H9 (cell line): ENCODE data around the gene SLIRP. TPM values are rescaled to one million over a fixed set of nuclear protein-coding genes. Genes with fewer than 3 reads are reported as not detected.

Source experiments
- DNase-seq: peaks from one replicate; pipeline ENCODE4 v3.0.0-alpha.2; 2017
- H2AFZ ChIP-seq: one replicate; pipeline ENCODE4 v1.6.1; 2013; ENCODE audit warnings: mild to moderate bottlenecking, low read length, control low read depth, moderate library complexity
- H2AK5ac ChIP-seq: 2 replicates; pipeline ENCODE4 v1.6.1; 2013; ENCODE audit warnings: low read length, control low read depth, mixed read lengths; ENCODE audit not compliant: insufficient read length
- H2BK120ac ChIP-seq: one replicate; pipeline ENCODE4 v1.6.1; 2013; ENCODE audit warnings: low read depth, mild to moderate bottlenecking, low read length, control low read depth, inconsistent platforms; ENCODE audit not compliant: poor library complexity, severe bottlenecking
- H2BK12ac ChIP-seq: 2 replicates; pipeline ENCODE4 v1.6.1; 2013; ENCODE audit warnings: low read length, control low read depth, mixed read lengths, low read depth; ENCODE audit not compliant: insufficient read length
- H2BK15ac ChIP-seq: 2 replicates; pipeline ENCODE4 v1.6.1; 2013; ENCODE audit warnings: low read depth, low read length, control low read depth
- H2BK20ac ChIP-seq: one replicate; pipeline ENCODE4 v1.6.1; 2013; ENCODE audit warnings: low read depth, mild to moderate bottlenecking, low read length, control low read depth, inconsistent platforms; ENCODE audit not compliant: poor library complexity, severe bottlenecking
- H2BK5ac ChIP-seq: 2 replicates; pipeline ENCODE4 v1.6.1; 2013; ENCODE audit warnings: low read length, control low read depth, mixed read lengths; ENCODE audit not compliant: insufficient read length
- H3K14ac ChIP-seq: 2 replicates; pipeline ENCODE4 v1.6.1; 2013; ENCODE audit warnings: low read length, control low read depth; ENCODE audit not compliant: insufficient read depth
- H3K18ac ChIP-seq: 2 replicates; pipeline ENCODE4 v1.6.1; 2013; ENCODE audit warnings: low read depth, mild to moderate bottlenecking, mixed read lengths, low read length, control low read depth; ENCODE audit not compliant: insufficient read length
- H3K23ac ChIP-seq: 2 replicates; pipeline ENCODE4 v1.6.1; 2013; ENCODE audit warnings: low read length, control low read depth, mixed read lengths, low read depth; ENCODE audit not compliant: insufficient read length
- H3K23me2 ChIP-seq: 2 replicates; pipeline ENCODE4 v1.6.1; 2013; ENCODE audit warnings: low read depth, mild to moderate bottlenecking, mixed read lengths, low read length, control low read depth; ENCODE audit not compliant: insufficient read length, poor library complexity, severe bottlenecking
- H3K27ac ChIP-seq: 2 replicates; pipeline ENCODE4 v1.5.1; 2013; ENCODE audit warnings: low read length, control low read depth, mixed read lengths, low read depth; ENCODE audit not compliant: insufficient read length
- H3K27me3 ChIP-seq: 2 replicates; pipeline ENCODE4 v1.6.1; 2013; ENCODE audit warnings: low read length, control low read depth, inconsistent platforms; ENCODE audit not compliant: insufficient read depth
- H3K4ac ChIP-seq: 2 replicates; pipeline ENCODE4 v1.6.1; 2013; ENCODE audit warnings: low read depth, mild to moderate bottlenecking, control low read depth, inconsistent platforms, low read length, moderate library complexity
- H3K4me1 ChIP-seq: 2 replicates; pipeline ENCODE4 v1.6.1; 2013; ENCODE audit warnings: low read length, control low read depth, inconsistent platforms; ENCODE audit not compliant: insufficient read depth
- H3K4me2 ChIP-seq: 2 replicates; pipeline ENCODE4 v1.6.1; 2013; ENCODE audit warnings: low read length, control low read depth, mixed read lengths; ENCODE audit not compliant: insufficient read length, insufficient read depth
- H3K56ac ChIP-seq: 2 replicates; pipeline ENCODE4 v1.6.1; 2013; ENCODE audit warnings: low read depth, mild to moderate bottlenecking, mixed read lengths, low read length, control low read depth; ENCODE audit not compliant: insufficient read length
- H3K79me1 ChIP-seq: 2 replicates; pipeline ENCODE4 v1.6.1; 2013; ENCODE audit warnings: low read depth, mild to moderate bottlenecking, moderate library complexity, low read length, control low read depth, inconsistent platforms; ENCODE audit not compliant: insufficient read depth, poor library complexity, severe bottlenecking
- H3K79me2 ChIP-seq: 2 replicates; pipeline ENCODE4 v1.6.1; 2013; ENCODE audit warnings: low read length, control low read depth, inconsistent platforms; ENCODE audit not compliant: insufficient read depth
- H3K9ac ChIP-seq: 2 replicates; pipeline ENCODE4 v1.6.1; 2013; ENCODE audit warnings: low read length, control low read depth, mixed read lengths; ENCODE audit not compliant: insufficient read length; ENCODE audit errors: extremely low read depth
- H3K9me3 ChIP-seq: one replicate; pipeline ENCODE4 v1.6.1; 2013; ENCODE audit warnings: low read depth, low read length, inconsistent platforms; ENCODE audit not compliant: control insufficient read depth
- H3T11ph ChIP-seq: one replicate; pipeline ENCODE4 v1.6.1; 2013; ENCODE audit warnings: mild to moderate bottlenecking, low read length, control low read depth, inconsistent platforms
- H4K20me1 ChIP-seq: one replicate; pipeline ENCODE4 v1.6.1; 2013; ENCODE audit not compliant: control insufficient read depth, insufficient read length, insufficient read depth
- H4K5ac ChIP-seq: 2 replicates; pipeline ENCODE4 v1.6.1; 2013; ENCODE audit warnings: low read depth, mild to moderate bottlenecking, mixed read lengths, low read length, control low read depth; ENCODE audit not compliant: insufficient read length
- H4K8ac ChIP-seq: replicated peaks from 2 replicates; pipeline ENCODE4 v1.6.1; 2013; ENCODE audit warnings: low read length, control low read depth, mixed read lengths, low read depth; ENCODE audit not compliant: insufficient read length
- H4K91ac ChIP-seq: 2 replicates; pipeline ENCODE4 v1.6.1; 2013; ENCODE audit warnings: low read depth, mild to moderate bottlenecking, moderate library complexity, mixed read lengths, low read length, control low read depth; ENCODE audit not compliant: insufficient read length
- H3K27ac Mint-ChIP-seq, 3 experiments: 2 replicates in 2 of 3; 3 replicates in 1 of 3; pipeline ENCODE4 v1.8.0; 2020 to 2021; ENCODE audit warnings: mixed read lengths in 3 of 3, mild to moderate bottlenecking in 1 of 3, moderate library complexity in 1 of 3
- H3K27me3 Mint-ChIP-seq: 2 replicates; pipeline ENCODE4 v1.8.0; 2021; ENCODE audit warnings: low read depth, mild to moderate bottlenecking, moderate library complexity, mixed read lengths
- H3K36me3 Mint-ChIP-seq, 3 experiments: 2 replicates in 2 of 3; 3 replicates in 1 of 3; pipeline ENCODE4 v1.8.0; 2020 to 2021; ENCODE audit warnings: low read depth in 3 of 3, mixed read lengths in 3 of 3; ENCODE audit not compliant: insufficient read depth in 1 of 3
- H3K4me1 Mint-ChIP-seq, 2 experiments: 2 replicates each; pipeline ENCODE4 v1.8.0; 2020; ENCODE audit warnings: mixed read lengths in 2 of 2
- H3K4me3 Mint-ChIP-seq, 2 experiments: 2 replicates in 1 of 2; 3 replicates in 1 of 2; pipeline ENCODE4 v1.8.0; 2020 to 2021; ENCODE audit warnings: mild to moderate bottlenecking in 2 of 2, mixed read lengths in 2 of 2, moderate library complexity in 1 of 2
- H3K9me3 Mint-ChIP-seq, 2 experiments: 2 replicates in 1 of 2; 3 replicates in 1 of 2; pipeline ENCODE4 v1.8.0; 2020; ENCODE audit warnings: mild to moderate bottlenecking in 2 of 2, mixed read lengths in 2 of 2, moderate library complexity in 1 of 2
- CTCF ChIP-seq: fragments of 200-600 bp; sonication (generic); conservative IDR thresholded peaks from 3 replicates; pipeline ENCODE4 v1.8.0; 2021; ENCODE audit warnings: antibody characterized with exemption, mild to moderate bottlenecking
- WGBS: extraction: QIAGEN DNeasy Blood & Tissue Kit; methylation state at CpG from one replicate; pipeline ENCODE4 v1.1.7; 2013; ENCODE audit warnings: missing lambda C conversion rate, low lambda C conversion rate, mixed read lengths; ENCODE audit not compliant: insufficient read length; ENCODE audit errors: extremely low coverage; 5-methylcytosine and 5-hydroxymethylcytosine counted together
- total RNA-seq: library from RNA; stranded (reverse); gene quantifications from 2 replicates; pipeline ENCODE4 v1.2.1, GENCODE V29; 2021

Gene SLIRP
- total RNA-seq, 1 experiment from 2014 or later, result 337 TPM

GRCh38 chr14:77741438-77741837 lies 33.5 kb downstream of the SLIRP start:
- no peak overlapping the region for H3K18ac ChIP-seq
- no peak for TF ChIP-seq CTCF
- no peaks in the 10 kb centered on the region; the same call in 1 of the 2 replicates for H3K79me2 ChIP-seq
- no peaks in the 10 kb centered on the region for H3K4me1 Mint-ChIP-seq
- no CpG with 5 or more reads among the region's 2 CpGs for WGBS
- H3T11ph ChIP-seq, result no peak overlapping the region
- H3K27ac Mint-ChIP-seq, result no peak overlapping the region
- H2AK5ac ChIP-seq, result no peak overlapping the region
- H4K5ac ChIP-seq, result no peak overlapping the region
- no peak overlapping the region for H4K91ac ChIP-seq
- H2BK5ac ChIP-seq, result no peak overlapping the region
- H2AFZ ChIP-seq, result no peak overlapping the region
- no peaks in the 10 kb centered on the region for H4K20me1 ChIP-seq
- no peak overlapping the region for H3K4me3 Mint-ChIP-seq
- no peak overlapping the region for H3K23ac ChIP-seq
- no peaks in the 10 kb centered on the region for H3K9me3 ChIP-seq
- H2BK20ac ChIP-seq, result no peak overlapping the region
- H3K9me3 Mint-ChIP-seq, result no peaks in the 10 kb centered on the region
- H3K79me1 ChIP-seq, result no peaks in the 10 kb centered on the region
- no peak overlapping the region for H2BK12ac ChIP-seq
- no peak overlapping the region for H2BK15ac ChIP-seq
- H4K8ac ChIP-seq, result no peak overlapping the region
- no peak overlapping the region for H3K56ac ChIP-seq
- H3K4me2 ChIP-seq, result no peak overlapping the region
- H3K27me3 ChIP-seq, result no peaks in the 10 kb centered on the region
- no peak overlapping the region for H3K27ac ChIP-seq
- H3K23me2 ChIP-seq, result no peaks in the 10 kb centered on the region
- no peak overlapping the region for H3K14ac ChIP-seq
- H3K36me3 Mint-ChIP-seq, result peaks cover 22 to 56% (median 53%) of the 10 kb centered on the region in 3 experiments
- no peak overlapping the region for H3K4ac ChIP-seq
- H2BK120ac ChIP-seq, result no peak overlapping the region
- H3K4me1 ChIP-seq, result no peaks in the 10 kb centered on the region
- DNase-seq, result no peak
- H3K27me3 Mint-ChIP-seq, result no peaks in the 10 kb centered on the region
- no peak overlapping the region for H3K9ac ChIP-seq
